GM06990 (cell line): ENCODE results near the gene VPS37C.
"Not testable (repeated sequence)": the region's sequence is repeated elsewhere in the genome, so short reads cannot be mapped to it uniquely, and the experiment has no call there.

ENCODE experiments used
- DNase-seq: peaks from one replicate; pipeline ENCODE4 v3.0.0-alpha.2; 2011; ENCODE audit not compliant: insufficient read length; ENCODE audit errors: extremely low read depth
- H3K27me3 ChIP-seq: replicated peaks from 2 replicates; pipeline ENCODE4 v1.6.0; 2011; ENCODE audit warnings: low read length; ENCODE audit not compliant: control insufficient read depth, insufficient read depth
- H3K36me3 ChIP-seq: 2 replicates; pipeline ENCODE4 v1.5.1; 2011; ENCODE audit warnings: low read length; ENCODE audit not compliant: control insufficient read depth, insufficient read depth
- H3K4me3 ChIP-seq: replicated peaks from 2 replicates; pipeline ENCODE4 v1.5.1; 2011; ENCODE audit warnings: low read depth, mild to moderate bottlenecking, control low read depth, low read length
- TF ChIP-seq, protein P1 (sequence below): IDR thresholded peaks from 2 replicates; pipeline ENCODE4 v1.5.1; 2011; ENCODE audit warnings: low read length, control low read depth, mild to moderate bottlenecking, inconsistent platforms; ENCODE audit not compliant: insufficient read depth, poor library complexity, severe bottlenecking

The VPS37C gene

DNA sequence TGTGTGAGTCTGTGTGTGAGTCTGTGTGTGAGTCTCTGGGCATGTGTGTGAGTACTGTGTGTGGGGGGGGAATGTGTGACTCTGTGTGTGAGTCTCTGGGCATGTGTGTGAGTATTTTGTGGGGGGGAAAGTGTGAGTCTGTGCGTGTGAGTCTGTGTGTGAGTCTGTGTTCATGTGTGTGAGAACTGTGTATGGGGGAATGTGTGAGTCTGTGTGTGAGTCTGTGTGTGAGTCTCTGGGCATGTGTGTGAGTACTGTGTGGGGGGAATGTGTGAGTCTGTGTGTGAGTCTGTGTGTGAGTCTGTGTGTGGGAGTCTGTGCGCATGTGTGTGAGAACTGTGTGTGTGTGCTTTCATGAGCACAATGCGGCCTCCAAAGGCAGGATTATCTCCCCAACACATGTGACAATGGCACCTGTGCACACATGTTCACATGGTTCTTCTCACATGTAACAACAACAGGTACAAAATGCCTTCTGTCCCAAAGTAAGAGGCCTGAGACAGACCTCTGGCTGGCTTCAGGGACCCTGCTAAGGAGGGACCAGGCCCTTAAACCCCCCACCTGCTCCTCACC, 57.3 kb downstream of the VPS37C start:
- TF ChIP-seq, protein P1, sequence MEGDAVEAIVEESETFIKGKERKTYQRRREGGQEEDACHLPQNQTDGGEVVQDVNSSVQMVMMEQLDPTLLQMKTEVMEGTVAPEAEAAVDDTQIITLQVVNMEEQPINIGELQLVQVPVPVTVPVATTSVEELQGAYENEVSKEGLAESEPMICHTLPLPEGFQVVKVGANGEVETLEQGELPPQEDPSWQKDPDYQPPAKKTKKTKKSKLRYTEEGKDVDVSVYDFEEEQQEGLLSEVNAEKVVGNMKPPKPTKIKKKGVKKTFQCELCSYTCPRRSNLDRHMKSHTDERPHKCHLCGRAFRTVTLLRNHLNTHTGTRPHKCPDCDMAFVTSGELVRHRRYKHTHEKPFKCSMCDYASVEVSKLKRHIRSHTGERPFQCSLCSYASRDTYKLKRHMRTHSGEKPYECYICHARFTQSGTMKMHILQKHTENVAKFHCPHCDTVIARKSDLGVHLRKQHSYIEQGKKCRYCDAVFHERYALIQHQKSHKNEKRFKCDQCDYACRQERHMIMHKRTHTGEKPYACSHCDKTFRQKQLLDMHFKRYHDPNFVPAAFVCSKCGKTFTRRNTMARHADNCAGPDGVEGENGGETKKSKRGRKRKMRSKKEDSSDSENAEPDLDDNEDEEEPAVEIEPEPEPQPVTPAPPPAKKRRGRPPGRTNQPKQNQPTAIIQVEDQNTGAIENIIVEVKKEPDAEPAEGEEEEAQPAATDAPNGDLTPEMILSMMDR = no peak
- Histone ChIP-seq H3K36me3 (no peaks in the 10 kb centered on the region), H3K4me3 (no peak overlapping the region), H3K27me3 (no peaks in the 10 kb centered on the region)
- no peak for DNase-seq

DNA sequence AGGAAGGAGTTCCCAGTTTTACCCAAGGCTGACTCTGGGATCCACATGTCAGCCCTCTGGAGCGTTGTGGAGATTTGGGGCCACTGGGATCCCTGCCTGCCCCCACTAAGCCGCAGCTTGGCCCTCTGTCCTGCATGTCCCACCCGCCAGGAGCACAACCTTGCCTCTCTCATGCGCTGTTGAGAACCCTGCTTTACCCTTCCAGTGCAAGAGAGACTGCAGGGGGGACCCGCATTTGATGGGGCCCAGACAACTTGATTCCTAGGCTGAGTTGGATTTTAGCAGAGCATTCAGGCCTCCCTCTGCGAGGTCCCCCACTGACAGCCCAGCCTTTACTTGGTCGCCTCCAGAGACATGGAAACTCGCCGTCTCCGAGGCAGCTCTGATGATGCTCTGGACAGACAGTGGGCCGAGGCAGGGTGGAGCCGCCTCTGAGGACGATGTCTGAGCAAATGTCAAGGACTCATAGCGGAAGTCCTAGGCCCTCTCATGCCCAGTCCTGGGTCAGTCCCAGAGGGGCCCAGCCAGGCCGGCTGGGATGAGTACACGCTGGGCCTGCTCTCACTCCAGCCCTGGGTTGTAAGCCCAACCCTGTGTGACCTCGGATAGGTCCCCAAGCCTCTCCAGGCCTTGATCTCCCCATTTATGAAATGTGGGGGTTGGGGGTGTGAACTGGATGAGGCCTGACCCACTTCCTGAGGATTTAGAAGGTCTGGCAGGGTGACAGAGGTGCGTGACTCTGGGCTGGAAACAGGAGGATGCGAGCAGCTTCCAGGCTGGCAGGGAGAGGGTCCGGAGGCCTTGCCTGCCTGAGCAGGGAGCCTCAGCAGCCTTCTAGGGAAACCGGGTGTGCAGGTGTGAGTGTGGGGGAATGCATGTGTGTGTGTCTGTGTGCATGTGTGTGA, 58.3 kb downstream of the VPS37C start:
- Histone ChIP-seq H3K4me3 (no peak overlapping the region), H3K27me3 (no peaks in the 10 kb centered on the region), H3K36me3 (no peaks in the 10 kb centered on the region)
- TF ChIP-seq, protein P1 = no peak
- no peak for DNase-seq

DNA sequence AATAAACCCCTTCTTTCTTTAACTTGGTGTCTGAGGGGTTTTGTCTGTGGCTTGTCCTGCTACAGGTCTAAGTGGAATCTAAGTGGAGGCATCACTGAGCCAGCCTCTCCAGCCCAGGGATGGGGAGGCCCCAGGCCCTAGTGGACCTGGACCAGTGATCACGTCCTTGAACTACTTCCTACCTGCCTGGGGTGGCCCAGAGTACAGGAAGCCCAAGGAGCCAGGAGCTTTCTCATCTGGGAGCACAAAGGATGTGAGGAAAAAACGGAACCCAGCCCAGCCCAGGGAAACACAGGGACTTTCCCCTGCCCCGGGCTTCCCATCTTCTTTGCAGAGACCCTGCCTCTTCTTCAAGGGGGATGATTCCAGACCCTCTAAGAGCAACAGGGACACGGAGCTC, 62.4 kb downstream of the VPS37C start:
- no peak for DNase-seq
- Histone ChIP-seq H3K27me3 (no peaks in the 10 kb centered on the region), H3K36me3 (no peaks in the 10 kb centered on the region), H3K4me3 (no peak overlapping the region)
- TF ChIP-seq, protein P1 = no peak

DNA sequence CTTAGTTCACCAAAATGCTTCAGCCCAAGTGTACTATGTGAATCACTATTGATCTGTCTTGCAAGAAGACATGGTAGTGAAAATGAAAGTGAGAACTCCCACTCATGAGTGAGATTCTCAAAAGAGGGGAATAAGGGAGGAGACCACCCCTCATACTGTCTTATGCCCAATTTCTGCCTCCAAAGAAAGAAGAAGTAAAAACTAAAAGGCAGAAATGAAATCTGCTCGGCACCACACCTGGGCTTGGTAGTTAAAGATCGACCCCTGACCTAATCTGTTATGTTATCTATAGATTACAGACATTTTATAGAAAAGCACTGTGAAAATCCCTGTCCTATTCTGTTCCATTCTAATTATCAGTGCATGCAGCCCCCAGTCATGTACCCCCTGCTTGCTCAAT, 63.0 kb downstream of the VPS37C start:
- not testable (repeated sequence) for DNase-seq, H3K27me3 ChIP-seq, H3K4me3 ChIP-seq, H3K36me3 ChIP-seq

DNA sequence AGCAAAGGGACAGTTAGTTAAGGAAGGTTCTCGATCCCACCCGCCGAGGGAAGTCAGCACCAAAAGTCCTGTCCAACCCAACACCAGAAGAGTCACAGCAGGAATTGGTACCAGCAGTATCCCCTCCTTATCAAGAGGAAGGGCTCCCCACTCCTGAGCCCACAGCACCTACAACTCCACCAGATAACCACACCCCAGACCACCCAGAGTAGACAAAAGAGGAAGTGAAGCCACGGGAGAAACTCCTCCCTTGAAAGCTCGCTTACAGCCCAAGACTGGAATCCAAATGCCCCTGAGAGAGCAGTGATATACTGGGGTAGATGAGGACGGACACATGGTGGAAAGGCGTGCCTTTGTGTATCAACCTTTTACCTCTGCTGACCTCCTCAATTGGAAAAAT, 66.2 kb downstream of the VPS37C start:
- TF ChIP-seq, protein P1 = no peak
- H3K27me3 ChIP-seq = no peaks in the 10 kb centered on the region
- peak; percentile 47 for DNase-seq
- H3K4me3 ChIP-seq = no peak overlapping the region
- H3K36me3 ChIP-seq = no peaks in the 10 kb centered on the region

DNA sequence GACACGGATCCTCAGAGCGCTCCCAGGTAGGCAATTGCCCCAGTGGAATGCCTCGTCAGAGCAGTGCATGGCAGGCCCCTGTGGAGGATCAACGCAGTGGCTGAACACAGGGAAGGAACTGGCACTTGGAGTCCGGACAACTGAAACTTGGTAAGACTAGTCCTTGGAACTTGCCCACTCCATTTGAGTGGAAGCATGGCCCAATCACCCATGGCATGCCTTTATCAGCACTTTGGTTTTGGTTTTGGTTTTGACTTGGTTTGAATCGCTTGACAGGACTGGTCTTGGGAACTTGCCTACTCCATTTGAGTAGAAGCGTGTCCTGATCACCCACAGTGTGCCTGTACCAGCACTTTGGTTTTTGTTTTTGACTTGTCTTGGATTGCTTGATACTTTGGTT, 67.1 kb downstream of the VPS37C start:
- H3K4me3 ChIP-seq, DNase-seq, H3K36me3 ChIP-seq, H3K27me3 ChIP-seq: not testable (repeated sequence)
